Measurements from ENCODE around the gene KCNQ5.
"Not testable (repeated sequence)": the region's sequence is repeated elsewhere in the genome, so short reads cannot be mapped to it uniquely, and the experiment has no call there.

Gene KCNQ5

GRCh38 chr6:73225396-73225795, 603.5 kb downstream of the KCNQ5 start, which contains the start of gene KHDC1L:
Gene KHDC1L (minus strand): TSS chr6:73225496. CDS start chr6:73225408, 88 bp downstream.
- DNase-seq = no peak

GRCh38 chr6:73227606-73228255, 605.9 kb downstream of the KCNQ5 start:
- no peak for DNase-seq

GRCh38 chr6:73231986-73232391, 610.1 kb downstream of the KCNQ5 start:
- DNase-seq = no peak

- no peak for DNase-seq
These were observed 611.2 kb downstream of the KCNQ5 start for GRCh38 chr6:73233048-73233447.

- not testable (repeated sequence) for DNase-seq
These were observed 612.1 kb downstream of the KCNQ5 start for GRCh38 chr6:73233971-73234370.

GRCh38 chr6:73234733-73235132, 612.9 kb downstream of the KCNQ5 start:
- DNase-seq = no peak

GRCh38 chr6:73236144-73236750, 614.4 kb downstream of the KCNQ5 start:
- DNase-seq = no peak

- DNase-seq = no peak
These were observed 618.9 kb downstream of the KCNQ5 start for GRCh38 chr6:73240730-73241129.

- no peak for DNase-seq
These were observed 620.1 kb downstream of the KCNQ5 start for GRCh38 chr6:73242001-73242400.
